ENCODE measurements around the gene MUC12. TPM values are rescaled to one million over a fixed set of nuclear protein-coding genes. Genes with fewer than 3 reads are reported as not detected.
"Not testable (repeated sequence)": the region's sequence is repeated elsewhere in the genome, so short reads cannot be mapped to it uniquely, and the experiment has no call there.

Gene MUC12
- total and polyA plus RNA-seq, 7 donors = 0.14 to 553 (median 8.6) TPM

GRCh38 chr7:100933734-100934133 lies 35.6 kb upstream of the MUC12 start:
- peaks cover 0 to 3% (median 0%) of the 10 kb centered on the region in 4 donors for H3K9me3 ChIP-seq
- WGBS, 2 donors = 23 to 51% methylated on average over 4 of the region's 4 CpGs
- H3K4me1 ChIP-seq = no peaks in the 10 kb centered on the region
- no peaks in the 10 kb centered on the region for H3K36me3 ChIP-seq
- no peak for TF ChIP-seq POLR2A (IDR thresholded peaks at IDR 0.05)
- TF ChIP-seq CTCF (IDR thresholded peaks at IDR 0.05) = no peak
- no peak for TF ChIP-seq EP300 (IDR thresholded peaks at IDR 0.05)
- TF ChIP-seq POLR2AphosphoS5 (IDR thresholded peaks at IDR 0.05) = no peak
- intact Hi-C loops (cut with DNase I) = no loop called here
- H3K27me3 ChIP-seq = no peaks in the 10 kb centered on the region
- no peak overlapping the region for H3K4me3 ChIP-seq
- DNase-seq = no peak
- H3K27ac ChIP-seq = no peak overlapping the region

- intact Hi-C loops (cut with DNase I); H3K9me3 ChIP-seq; H3K4me3 ChIP-seq; H3K27ac ChIP-seq; DNase-seq; H3K27me3 ChIP-seq; H3K4me1 ChIP-seq; H3K36me3 ChIP-seq: not testable (repeated sequence)
- 51 to 76% methylated on average over 2 of the region's 2 CpGs for WGBS, 2 donors
Measured at GRCh38 chr7:100935381-100935780, 34.0 kb upstream of the MUC12 start.

- H3K36me3 ChIP-seq; H3K4me3 ChIP-seq; intact Hi-C loops (cut with DNase I); H3K27ac ChIP-seq; H3K9me3 ChIP-seq; DNase-seq; H3K27me3 ChIP-seq; H3K4me1 ChIP-seq: not testable (repeated sequence)
- 82 to 94% methylated on average over 7 of the region's 7 CpGs for WGBS, 2 donors
Measured at GRCh38 chr7:100936167-100936566, 33.2 kb upstream of the MUC12 start.

GRCh38 chr7:100942045-100942774 lies 27.2 kb upstream of the MUC12 start:
- Histone ChIP-seq H3K36me3 (no peaks in the 10 kb centered on the region), H3K27ac (no peak overlapping the region), H3K27me3 (no peaks in the 10 kb centered on the region), H3K4me3 (no peak overlapping the region), H3K9me3 (peaks cover 0 to 2% (median 0%) of the 10 kb centered on the region in 4 donors), H3K4me1 (peaks cover 0 to 10% (median 7%) of the 10 kb centered on the region in 4 donors)
- 10 to 49% methylated on average over 9 of the region's 9 CpGs for WGBS, 2 donors
- TF ChIP-seq POLR2A (IDR thresholded peaks at IDR 0.05) = no peak
- TF ChIP-seq CTCF (IDR thresholded peaks at IDR 0.05) = no peak
- no peak for TF ChIP-seq EP300 (IDR thresholded peaks at IDR 0.05)
- TF ChIP-seq POLR2AphosphoS5 (IDR thresholded peaks at IDR 0.05) = no peak
- intact Hi-C loops (cut with DNase I) = no loop called here
- no peak for DNase-seq

- peaks cover 0 to 10% (median 7%) of the 10 kb centered on the region in 4 donors for H3K4me1 ChIP-seq
- intact Hi-C loops (cut with DNase I) = no loop called here
- no peak overlapping the region for H3K27ac ChIP-seq
- H3K36me3 ChIP-seq = no peaks in the 10 kb centered on the region
- H3K9me3 ChIP-seq = peaks cover 0 to 2% (median 0%) of the 10 kb centered on the region in 4 donors
- H3K4me3 ChIP-seq = no peak overlapping the region
- DNase-seq = no peak
- peaks cover 0 to 3% (median 0%) of the 10 kb centered on the region in 3 donors for H3K27me3 ChIP-seq
- TF ChIP-seq POLR2A (IDR thresholded peaks at IDR 0.05) (no peak), CTCF (IDR thresholded peaks at IDR 0.05) (no peak), EP300 (IDR thresholded peaks at IDR 0.05) (no peak), POLR2AphosphoS5 (IDR thresholded peaks at IDR 0.05) (no peak)
- WGBS, 2 donors = 85 to 88% methylated on average over 5 of the region's 5 CpGs
Measured at GRCh38 chr7:100943693-100944092, 25.7 kb upstream of the MUC12 start.

- intact Hi-C loops (cut with DNase I) = no loop called here
- peaks cover 0 to 10% (median 7%) of the 10 kb centered on the region in 4 donors for H3K4me1 ChIP-seq
- no peak overlapping the region for H3K27ac ChIP-seq
- WGBS, 2 donors = 84 to 91% methylated on average over 4 of the region's 4 CpGs
- no peaks in the 10 kb centered on the region for H3K36me3 ChIP-seq
- DNase-seq = no peak
- H3K9me3 ChIP-seq = peaks cover 0 to 2% (median 0%) of the 10 kb centered on the region in 4 donors
- H3K4me3 ChIP-seq = no peak overlapping the region
- TF ChIP-seq POLR2AphosphoS5 (IDR thresholded peaks at IDR 0.05) = no peak
- no peak for TF ChIP-seq CTCF (IDR thresholded peaks at IDR 0.05)
- no peak for TF ChIP-seq POLR2A (IDR thresholded peaks at IDR 0.05)
- no peak for TF ChIP-seq EP300 (IDR thresholded peaks at IDR 0.05)
- peaks cover 0 to 7% (median 0%) of the 10 kb centered on the region in 3 donors for H3K27me3 ChIP-seq
Measured at GRCh38 chr7:100944138-100944537, 25.2 kb upstream of the MUC12 start.
